Stimulated activated CD8-positive, alpha-beta memory T cell treated with anti-CD3 and anti-CD28 coated beads, Interleukin-4, amount 100 ng/mL, for 4 hours (primary cell): ENCODE results near the gene PRR5L.

Experiments
- DNase-seq, 2 donors: peaks; one replicate each; pipeline ENCODE4 v3.0.0-alpha.2; 2020; ENCODE audit warnings: low read depth in 2 of 2, low spot score in 1 of 2

The PRR5L gene

GRCh38 chr11:36356201-36356600, 60.1 kb downstream of the PRR5L start:
- no peak for DNase-seq

GRCh38 chr11:36357831-36358230, 61.7 kb downstream of the PRR5L start:
- DNase-seq = no peak

- DNase-seq = no peak
Measured at GRCh38 chr11:36358436-36358835, 62.3 kb downstream of the PRR5L start.

GRCh38 chr11:36360318-36360717, 64.2 kb downstream of the PRR5L start:
- no peak for DNase-seq

GRCh38 chr11:36360826-36361415, 64.8 kb downstream of the PRR5L start:
- DNase-seq = no peak

GRCh38 chr11:36361472-36361871, 65.4 kb downstream of the PRR5L start:
- DNase-seq = no peak

- DNase-seq = no peak
Measured at GRCh38 chr11:36361901-36362391, 65.9 kb downstream of the PRR5L start.

GRCh38 chr11:36362902-36363301, 66.8 kb downstream of the PRR5L start:
- no peak for DNase-seq

- DNase-seq = no peak
Measured at GRCh38 chr11:36363361-36364268, 67.5 kb downstream of the PRR5L start.

- no peak for DNase-seq
Measured at GRCh38 chr11:36364551-36365325, 68.7 kb downstream of the PRR5L start.

- DNase-seq = no peak
Measured at GRCh38 chr11:36365907-36366306, 69.8 kb downstream of the PRR5L start.

- DNase-seq = no peak
Measured at GRCh38 chr11:36367806-36368680, 72.0 kb downstream of the PRR5L start.

GRCh38 chr11:36371181-36371580, 75.1 kb downstream of the PRR5L start:
- DNase-seq = no peak

GRCh38 chr11:36371590-36371989, 75.5 kb downstream of the PRR5L start:
- DNase-seq = no peak

GRCh38 chr11:36372101-36372771, 76.1 kb downstream of the PRR5L start:
- no peak for DNase-seq

GRCh38 chr11:36373016-36374010, 77.2 kb downstream of the PRR5L start:
- DNase-seq = no peak

- DNase-seq = no peak
Measured at GRCh38 chr11:36374726-36375125, 78.6 kb downstream of the PRR5L start.

- DNase-seq = no peak
Measured at GRCh38 chr11:36375353-36376008, 79.4 kb downstream of the PRR5L start.
